Measurements from ENCODE around the gene AIF1L.
A peak's percentile ranks its signal among the peaks of the same experiment; 100 is the strongest.
"Not testable (repeated sequence)": the region's sequence is repeated elsewhere in the genome, so short reads cannot be mapped to it uniquely, and the experiment has no call there.

The AIF1L gene

GRCh38 chr9:131148276-131148675 lies 51.9 kb downstream of the AIF1L start:
- H3K4me1 Mint-ChIP-seq: no peaks in the 10 kb centered on the region
- H3K27me3 Mint-ChIP-seq: no peaks in the 10 kb centered on the region
- ATAC-seq: no peak
- no peaks in the 10 kb centered on the region for H3K9me3 Mint-ChIP-seq
- no peak overlapping the region for H3K4me3 Mint-ChIP-seq
- H3K27ac Mint-ChIP-seq: no peak overlapping the region
- H3K36me3 Mint-ChIP-seq: peaks cover 72% of the 10 kb centered on the region

DNA sequence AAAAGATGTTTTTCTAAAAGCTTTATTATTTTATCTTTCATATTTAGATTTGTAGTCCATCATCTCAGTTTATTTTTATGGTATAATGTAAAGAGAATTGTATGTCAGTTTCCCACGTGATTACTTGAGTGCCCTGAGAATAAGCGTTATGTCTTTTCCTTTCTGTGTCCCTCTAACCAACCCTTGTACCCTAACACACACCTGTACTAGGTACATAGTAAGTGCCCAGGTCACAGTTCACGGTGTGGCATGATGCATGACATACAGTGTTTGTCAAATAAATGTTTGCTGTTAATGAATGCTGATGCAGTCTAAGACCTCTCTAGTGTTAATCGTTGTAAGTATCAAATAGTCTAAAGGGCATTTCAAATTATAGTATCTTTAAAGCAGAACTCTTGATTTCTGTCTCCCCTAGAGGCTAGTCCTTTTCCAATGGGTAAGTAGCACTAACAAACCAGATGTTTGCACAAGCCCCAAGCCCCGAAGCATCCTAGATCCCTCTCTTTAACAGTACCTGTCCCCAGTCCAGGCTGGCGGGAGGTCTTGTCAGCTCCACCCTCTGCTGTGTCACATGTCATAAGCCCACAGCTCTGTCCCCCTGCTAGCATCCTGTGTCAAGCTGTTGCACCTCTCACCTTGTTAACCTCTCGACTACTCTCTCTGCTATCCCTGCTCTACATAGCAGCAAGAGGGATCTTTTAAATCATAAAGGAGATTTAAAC lies 52.8 kb downstream of the AIF1L start:
- no peak overlapping the region for H3K4me3 Mint-ChIP-seq
- H3K9me3 Mint-ChIP-seq: no peaks in the 10 kb centered on the region
- peaks cover 70% of the 10 kb centered on the region for H3K36me3 Mint-ChIP-seq
- no peak overlapping the region for H3K27ac Mint-ChIP-seq
- no peaks in the 10 kb centered on the region for H3K27me3 Mint-ChIP-seq
- no peak for ATAC-seq
- no peaks in the 10 kb centered on the region for H3K4me1 Mint-ChIP-seq

- H3K4me1 Mint-ChIP-seq: no peaks in the 10 kb centered on the region
- no peaks in the 10 kb centered on the region for H3K9me3 Mint-ChIP-seq
- H3K4me3 Mint-ChIP-seq: no peak overlapping the region
- H3K27ac Mint-ChIP-seq: no peak overlapping the region
- peaks cover 70% of the 10 kb centered on the region for H3K36me3 Mint-ChIP-seq
- ATAC-seq: no peak
- no peaks in the 10 kb centered on the region for H3K27me3 Mint-ChIP-seq
These were observed 53.3 kb downstream of the AIF1L start for GRCh38 chr9:131149688-131150053.

DNA sequence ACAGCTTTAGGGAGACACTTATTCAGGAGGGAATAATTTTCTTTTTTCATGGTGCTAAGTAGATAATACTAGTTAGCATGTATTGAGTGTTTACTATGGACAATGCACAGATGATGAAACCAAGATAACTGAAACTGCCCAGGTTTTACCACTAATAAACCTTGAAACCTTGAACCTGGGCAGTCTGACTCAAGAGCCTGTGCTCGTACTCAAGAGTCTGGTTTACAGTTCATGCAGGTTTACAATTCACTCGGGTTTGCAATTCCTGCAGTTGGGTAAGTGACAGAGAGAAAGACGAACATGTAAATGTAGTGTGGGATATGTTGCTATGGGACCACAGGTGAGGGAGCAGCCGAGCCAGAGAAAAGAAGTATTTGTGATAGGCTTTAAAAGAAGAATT lies 57.3 kb downstream of the AIF1L start:
- no peaks in the 10 kb centered on the region for H3K27me3 Mint-ChIP-seq
- no peaks in the 10 kb centered on the region for H3K9me3 Mint-ChIP-seq
- no peak overlapping the region for H3K27ac Mint-ChIP-seq
- peaks cover 71% of the 10 kb centered on the region for H3K36me3 Mint-ChIP-seq
- H3K4me1 Mint-ChIP-seq: peaks cover 8% of the 10 kb centered on the region
- ATAC-seq: no peak
- no peak overlapping the region for H3K4me3 Mint-ChIP-seq

GRCh38 chr9:131158673-131159072 lies 62.3 kb downstream of the AIF1L start:
- H3K27ac Mint-ChIP-seq, ATAC-seq: not testable (repeated sequence)

GRCh38 chr9:131160416-131161112 lies 64.2 kb downstream of the AIF1L start:
- no peaks in the 10 kb centered on the region for H3K27me3 Mint-ChIP-seq
- no peak for ATAC-seq
- no peaks in the 10 kb centered on the region for H3K9me3 Mint-ChIP-seq
- H3K27ac Mint-ChIP-seq: no peak overlapping the region
- H3K4me3 Mint-ChIP-seq: no peak overlapping the region
- H3K4me1 Mint-ChIP-seq: peaks cover 3% of the 10 kb centered on the region
- peaks cover 52% of the 10 kb centered on the region for H3K36me3 Mint-ChIP-seq

More at GRCh38 chr9:131158673-131159072, 62.3 kb downstream of the AIF1L start:
- peaks cover 55% of the 10 kb centered on the region for H3K36me3 Mint-ChIP-seq
- H3K4me1 Mint-ChIP-seq, H3K4me3 Mint-ChIP-seq, H3K9me3 Mint-ChIP-seq, H3K27me3 Mint-ChIP-seq: not testable (repeated sequence)

GRCh38 chr9:131161585-131161984 lies 65.3 kb downstream of the AIF1L start:
- H3K4me1 Mint-ChIP-seq: no peaks in the 10 kb centered on the region
- no peaks in the 10 kb centered on the region for H3K9me3 Mint-ChIP-seq
- peaks cover 47% of the 10 kb centered on the region for H3K36me3 Mint-ChIP-seq
- no peak for ATAC-seq
- no peaks in the 10 kb centered on the region for H3K27me3 Mint-ChIP-seq
- no peak overlapping the region for H3K27ac Mint-ChIP-seq
- H3K4me3 Mint-ChIP-seq: no peak overlapping the region

GRCh38 chr9:131162886-131163285 lies 66.6 kb downstream of the AIF1L start:
- Mint-ChIP-seq H3K4me1 (no peaks in the 10 kb centered on the region), H3K36me3 (peaks cover 53% of the 10 kb centered on the region), H3K9me3 (no peaks in the 10 kb centered on the region), H3K4me3 (no peak overlapping the region), H3K27me3 (no peaks in the 10 kb centered on the region), H3K27ac (no peak overlapping the region)
- ATAC-seq: no peak

DNA sequence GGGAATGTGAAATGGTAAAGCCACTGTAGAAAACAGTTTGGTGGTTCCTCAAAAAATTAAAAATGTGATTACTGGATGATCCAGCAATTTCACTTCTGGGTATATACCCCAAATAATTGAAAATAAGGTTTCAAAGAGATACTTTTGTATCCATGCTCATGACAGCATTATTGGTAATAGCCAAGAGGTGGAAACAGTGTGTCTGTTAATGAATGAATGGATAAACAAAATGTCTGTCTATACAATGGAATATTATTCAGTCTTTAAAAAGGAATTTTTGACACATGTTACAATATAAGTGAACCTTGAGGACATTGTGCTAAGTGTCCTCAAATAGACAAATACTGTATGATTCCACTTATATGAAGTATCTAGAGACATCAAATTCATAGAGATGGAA lies 69.2 kb downstream of the AIF1L start:
- ATAC-seq: no peak
- H3K27me3 Mint-ChIP-seq: no peaks in the 10 kb centered on the region
- no peak overlapping the region for H3K27ac Mint-ChIP-seq
- H3K36me3 Mint-ChIP-seq: peaks cover 56% of the 10 kb centered on the region
- no peaks in the 10 kb centered on the region for H3K9me3 Mint-ChIP-seq
- no peak overlapping the region for H3K4me3 Mint-ChIP-seq
- no peaks in the 10 kb centered on the region for H3K4me1 Mint-ChIP-seq

GRCh38 chr9:131167146-131167692 lies 70.9 kb downstream of the AIF1L start:
- Mint-ChIP-seq H3K27ac (no peak overlapping the region), H3K36me3 (peaks cover 72% of the 10 kb centered on the region), H3K4me3 (no peak overlapping the region), H3K9me3 (no peaks in the 10 kb centered on the region), H3K4me1 (no peaks in the 10 kb centered on the region), H3K27me3 (no peaks in the 10 kb centered on the region)
- no peak for ATAC-seq

DNA sequence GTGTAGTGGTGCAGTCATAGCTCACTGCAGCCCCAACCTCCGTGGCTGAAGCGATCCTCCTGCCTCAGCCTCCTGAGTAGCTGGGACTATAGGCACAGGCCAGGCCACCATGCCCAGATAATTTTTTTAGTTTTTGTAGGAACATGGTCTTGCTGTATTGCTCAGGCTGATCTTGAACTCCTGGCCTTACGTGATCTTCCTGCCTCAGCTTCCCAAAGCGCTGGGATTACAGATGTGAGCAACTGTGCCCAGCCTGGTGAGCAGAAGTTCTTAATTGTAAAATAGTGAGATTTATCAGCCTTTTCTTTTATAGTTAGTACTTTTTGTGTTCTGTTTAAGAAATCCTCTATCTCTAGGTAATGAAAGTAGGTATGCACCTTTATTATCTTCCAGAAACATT lies 71.6 kb downstream of the AIF1L start:
- H3K4me3 Mint-ChIP-seq: no peak overlapping the region
- no peaks in the 10 kb centered on the region for H3K27me3 Mint-ChIP-seq
- peaks cover 72% of the 10 kb centered on the region for H3K36me3 Mint-ChIP-seq
- no peaks in the 10 kb centered on the region for H3K4me1 Mint-ChIP-seq
- H3K9me3 Mint-ChIP-seq: no peaks in the 10 kb centered on the region
- H3K27ac Mint-ChIP-seq: no peak overlapping the region
- ATAC-seq: no peak

DNA sequence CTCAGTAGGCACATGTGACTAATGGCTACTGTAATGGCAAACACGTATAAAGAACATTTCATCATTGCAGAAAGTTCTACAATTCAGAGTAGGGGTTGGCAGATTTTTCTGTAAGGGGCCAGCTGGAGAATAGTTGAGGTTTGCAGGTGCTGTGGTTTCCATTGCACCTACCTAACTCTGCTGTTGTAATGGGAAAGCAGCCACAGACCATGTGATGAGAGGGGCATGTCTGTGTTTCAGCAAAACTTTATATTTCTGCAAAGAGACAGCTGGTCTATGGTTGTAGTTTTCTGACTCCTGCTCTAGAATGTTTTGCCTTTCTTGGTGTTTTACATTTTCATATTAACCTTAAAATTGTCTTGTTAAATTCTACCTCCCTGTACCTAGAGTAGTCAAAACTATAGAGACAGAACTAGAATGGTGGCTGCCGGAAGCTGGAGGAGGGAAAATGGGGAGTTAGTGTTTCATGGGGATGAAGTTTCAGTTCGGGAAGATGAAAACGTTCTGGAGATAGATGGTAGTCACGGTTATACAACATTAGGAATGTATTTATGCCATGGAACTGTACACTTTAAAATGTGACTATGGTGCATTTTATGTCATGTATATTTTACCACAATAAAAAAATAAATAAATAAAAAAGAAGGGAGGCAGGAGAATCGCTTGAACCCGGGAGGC lies 73.4 kb downstream of the AIF1L start:
- ATAC-seq: no peak
- Mint-ChIP-seq H3K4me1 (no peaks in the 10 kb centered on the region), H3K4me3 (no peak overlapping the region), H3K27me3 (no peaks in the 10 kb centered on the region), H3K9me3 (no peaks in the 10 kb centered on the region), H3K27ac (peak overlapping the region; percentile 55), H3K36me3 (peaks cover 65% of the 10 kb centered on the region)
